Measurements from ENCODE around the gene KRTAP10-5.

- no peak for TF ChIP-seq EZH2 (IDR thresholded peaks at IDR 0.05)
- no peak for TF ChIP-seq CTCF (IDR thresholded peaks at IDR 0.05 in 2 of 3, conservative IDR thresholded peaks at IDR 0.05 in 1 of 3; ENCODE audit: borderline replicate concordance in 1 of 3, insufficient read depth in 1 of 3, low read depth in 2 of 3, low read length in 2 of 3)
- no peak for TF ChIP-seq MAX (IDR thresholded peaks at IDR 0.05)
- no peak for TF ChIP-seq ZBTB33 (IDR thresholded peaks at IDR 0.05; ENCODE audit: extremely low read depth, insufficient replicate concordance, low read length)
- TF ChIP-seq YY1 (IDR thresholded peaks at IDR 0.05; ENCODE audit: extremely low read depth, insufficient replicate concordance, low read depth, low read length): no peak
- no peak for TF ChIP-seq POLR2A (IDR thresholded peaks at IDR 0.05; ENCODE audit: borderline replicate concordance, extremely low read depth, insufficient read depth, insufficient read length)
- TF ChIP-seq POLR2AphosphoS5 (IDR thresholded peaks at IDR 0.05; ENCODE audit: low read depth, low read length): no peak
- TF ChIP-seq RAD21 (IDR thresholded peaks at IDR 0.05; ENCODE audit: low read depth): no peak
- no peak for TF ChIP-seq EZH2phosphoT487 (IDR thresholded peaks at IDR 0.05; ENCODE audit: borderline replicate concordance)
- TF ChIP-seq CBX3 (IDR thresholded peaks at IDR 0.05; ENCODE audit: low read depth): no peak
- TF ChIP-seq CEBPB (IDR thresholded peaks at IDR 0.05; ENCODE audit: low read depth): no peak
- no peak for TF ChIP-seq REST (IDR thresholded peaks at IDR 0.05; ENCODE audit: low read depth)
- TF ChIP-seq EGR1 (IDR thresholded peaks at IDR 0.05; ENCODE audit: low read depth): no peak
Measured at GRCh38 chr21:44579833-44580144, 615 bp downstream of the KRTAP10-5 start.
